Activated T-cell treated with anti-CD3 and anti-CD28 coated beads for 24 hours (primary cell): ENCODE data around the gene ADCY9.
A peak's percentile ranks its signal among the peaks of the same experiment; 100 is the strongest.
"Not testable (repeated sequence)": the region's sequence is repeated elsewhere in the genome, so short reads cannot be mapped to it uniquely, and the experiment has no call there.

ENCODE experiments used
- DNase-seq: peaks from one replicate; pipeline ENCODE4 v3.0.0-alpha.2; 2020; ENCODE audit warnings: low read depth

ADCY9 gene

GRCh38 chr16:4093495-4094126, 22.6 kb downstream of the ADCY9 start:
- no peak for DNase-seq

GRCh38 chr16:4092547-4093265, 23.5 kb downstream of the ADCY9 start:
- DNase-seq: no peak

- no peak for DNase-seq
Observed at GRCh38 chr16:4091240-4092012, 24.8 kb downstream of the ADCY9 start.

- DNase-seq: no peak
Observed at GRCh38 chr16:4090351-4090851, 25.8 kb downstream of the ADCY9 start.

- no peak for DNase-seq
Observed at GRCh38 chr16:4089811-4090301, 26.4 kb downstream of the ADCY9 start.

GRCh38 chr16:4089251-4089810, 26.9 kb downstream of the ADCY9 start:
- no peak for DNase-seq

- no peak for DNase-seq
Observed at GRCh38 chr16:4087990-4088577, 28.2 kb downstream of the ADCY9 start.

- no peak for DNase-seq
Observed at GRCh38 chr16:4087099-4087885, 28.9 kb downstream of the ADCY9 start.

GRCh38 chr16:4086153-4086552, 30.1 kb downstream of the ADCY9 start:
- DNase-seq: no peak

GRCh38 chr16:4085405-4085970, 30.8 kb downstream of the ADCY9 start:
- DNase-seq: no peak

GRCh38 chr16:4083347-4083870, 32.8 kb downstream of the ADCY9 start:
- no peak for DNase-seq

GRCh38 chr16:4082474-4083044, 33.7 kb downstream of the ADCY9 start:
- no peak for DNase-seq

- DNase-seq: peak; percentile 8
Observed at GRCh38 chr16:4081521-4082021, 34.7 kb downstream of the ADCY9 start.

GRCh38 chr16:4081047-4081446, 35.2 kb downstream of the ADCY9 start:
- no peak for DNase-seq

- no peak for DNase-seq
Observed at GRCh38 chr16:4077174-4077649, 39.0 kb downstream of the ADCY9 start.

- DNase-seq: no peak
Observed at GRCh38 chr16:4075534-4075933, 40.7 kb downstream of the ADCY9 start.

GRCh38 chr16:4073150-4073549, 43.1 kb downstream of the ADCY9 start:
- not testable (repeated sequence) for DNase-seq

GRCh38 chr16:4071686-4072561, 44.3 kb downstream of the ADCY9 start:
- no peak for DNase-seq

GRCh38 chr16:4070936-4071335, 45.3 kb downstream of the ADCY9 start:
- DNase-seq: no peak
